Gastroesophageal sphincter (tissue), 3 donors: Measurements from ENCODE around the gene QKI.

Experiments
- CTCF ChIP-seq, 4 experiments: fragments of 200-600 bp in 2 of 4; fragments of 450-650 bp in 2 of 4; sonication (generic) in 1 of 4; IDR thresholded peaks; one replicate each; pipeline ENCODE4 v1.5.1; 2017 to 2019; ENCODE audit warnings: antibody characterized with exemption in 4 of 4, mild to moderate bottlenecking in 2 of 4, moderate library complexity in 2 of 4
- EP300 ChIP-seq: sonication (generic); formaldehyde crosslinking; IDR thresholded peaks from one replicate; pipeline ENCODE4 v1.6.1; 2017; ENCODE audit warnings: antibody characterized with exemption, mild to moderate bottlenecking
- POLR2A ChIP-seq, 2 donors: fragments of 450-650 bp; IDR thresholded peaks; one replicate each; pipeline ENCODE4 v1.6.1; 2017; ENCODE audit warnings: antibody characterized with exemption in 2 of 2, mild to moderate bottlenecking in 2 of 2, moderate library complexity in 1 of 2
- POLR2AphosphoS5 ChIP-seq: sonication (generic); formaldehyde crosslinking; IDR thresholded peaks from one replicate; pipeline ENCODE4 v1.6.1; 2017; ENCODE audit warnings: antibody characterized with exemption

GRCh38 chr6:163408352-163408991 is 6.0 kb upstream of the QKI start:
- no peak for TF ChIP-seq CTCF (IDR thresholded peaks at IDR 0.05)
- TF ChIP-seq POLR2A (IDR thresholded peaks at IDR 0.05): no peak
- no peak for TF ChIP-seq POLR2AphosphoS5
- no peak for TF ChIP-seq EP300
